Stomach (tissue), 9 donors: ENCODE results near the gene CDH15. TPM values are rescaled to one million over a fixed set of nuclear protein-coding genes. Genes with fewer than 3 reads are reported as not detected.

Experiments used
- DNase-seq, 2 donors: peaks; one replicate each; pipeline versions ENCODE4 v3.0.0 to v3.0.0-alpha.2; 2013 to 2019
- H3K27ac ChIP-seq, 5 donors: fragments of 200-600 bp in 4 of 5; sonication (generic) in 4 of 5; one replicate each; pipeline ENCODE4 v1.5.1; 2013 to 2019; ENCODE audit warnings: mild to moderate bottlenecking in 1 of 5, moderate library complexity in 1 of 5
- H3K27me3 ChIP-seq, 3 donors: fragments of 200-600 bp; sonication (generic); one replicate each; pipeline ENCODE4 v1.5.1; 2017 to 2019; ENCODE audit warnings: mixed run types in 1 of 3
- H3K36me3 ChIP-seq, 4 donors: fragments of 200-600 bp; sonication (generic); 1 replicate in 3 of 4; 2 replicates in 1 of 4; pipeline ENCODE4 v1.5.1; 2016 to 2019
- H3K4me1 ChIP-seq, 4 donors: fragments of 200-600 bp; sonication (generic); one replicate each; pipeline ENCODE4 v1.5.1; 2016 to 2019
- H3K4me3 ChIP-seq, 4 donors: fragments of 200-600 bp; sonication (generic) in 3 of 4; one replicate each; pipeline ENCODE4 v1.5.1; 2016 to 2019; ENCODE audit warnings: mild to moderate bottlenecking in 1 of 4
- H3K9me3 ChIP-seq, 4 donors: fragments of 200-600 bp; sonication (generic); one replicate each; pipeline ENCODE4 v1.5.1; 2016 to 2019
- EP300 ChIP-seq: sonication (generic); formaldehyde crosslinking; IDR thresholded peaks from one replicate; pipeline ENCODE4 v1.6.1; 2017; ENCODE audit warnings: antibody characterized with exemption
- POLR2A ChIP-seq, 4 donors: fragments of 450-650 bp; IDR thresholded peaks; one replicate each; pipeline ENCODE4 v1.6.1; 2016; ENCODE audit warnings: antibody characterized with exemption in 4 of 4, control low read depth in 2 of 4, mild to moderate bottlenecking in 1 of 4, moderate library complexity in 1 of 4
- POLR2AphosphoS5 ChIP-seq, 3 donors: sonication (generic); formaldehyde crosslinking; IDR thresholded peaks; one replicate each; pipeline ENCODE4 v1.6.1; 2016; ENCODE audit warnings: antibody characterized with exemption in 3 of 3
- WGBS, 5 donors: extraction: QIAGEN DNeasy Blood & Tissue Kit in 3 of 5; methylation state at CpG; one replicate each; pipeline versions ENCODE4 v1.1.5 to v1.1.7; 2013 to 2018; 5-methylcytosine and 5-hydroxymethylcytosine counted together
- intact Hi-C: fragments of 100-400 bp; cut with DNase I; formaldehyde crosslinking; loops from one replicate; pipeline ENCODE4 v1.15.1; 2023; ENCODE audit warnings: low total_unique reads
- polyA plus RNA-seq, 3 donors: library from polyadenylated mRNA; stranded (reverse); fragments of 200-250 nt; gene quantifications; one replicate each; pipeline ENCODE4 v1.2.3, GENCODE V29; 2013
- total RNA-seq, 5 donors: library from RNA; depleted of rRNA; stranded (reverse); fragments of >200 nt; gene quantifications; one replicate each; pipeline versions ENCODE4 v1.1.0 to v1.2.3, GENCODE V29; 2014 to 2016
- TF ChIP-seq, protein P1 (sequence below), 7 experiments: fragments of 450-650 bp in 4 of 7; fragments of 200-600 bp in 3 of 7; sonication (generic) in 3 of 7; IDR thresholded peaks; one replicate each; pipeline ENCODE4 v1.5.1; 2016 to 2019; ENCODE audit warnings: antibody characterized with exemption in 7 of 7, control low read depth in 2 of 7, mild to moderate bottlenecking in 1 of 7
- donor health status: healthy with polysubstance abuse.
- donor health status: Bipolar disorder and iron deficiency.
- donor health status: healthy.

The CDH15 gene
- total and polyA plus RNA-seq, 8 donors, result 0.20 to 0.31 TPM; not detected in 6

DNA sequence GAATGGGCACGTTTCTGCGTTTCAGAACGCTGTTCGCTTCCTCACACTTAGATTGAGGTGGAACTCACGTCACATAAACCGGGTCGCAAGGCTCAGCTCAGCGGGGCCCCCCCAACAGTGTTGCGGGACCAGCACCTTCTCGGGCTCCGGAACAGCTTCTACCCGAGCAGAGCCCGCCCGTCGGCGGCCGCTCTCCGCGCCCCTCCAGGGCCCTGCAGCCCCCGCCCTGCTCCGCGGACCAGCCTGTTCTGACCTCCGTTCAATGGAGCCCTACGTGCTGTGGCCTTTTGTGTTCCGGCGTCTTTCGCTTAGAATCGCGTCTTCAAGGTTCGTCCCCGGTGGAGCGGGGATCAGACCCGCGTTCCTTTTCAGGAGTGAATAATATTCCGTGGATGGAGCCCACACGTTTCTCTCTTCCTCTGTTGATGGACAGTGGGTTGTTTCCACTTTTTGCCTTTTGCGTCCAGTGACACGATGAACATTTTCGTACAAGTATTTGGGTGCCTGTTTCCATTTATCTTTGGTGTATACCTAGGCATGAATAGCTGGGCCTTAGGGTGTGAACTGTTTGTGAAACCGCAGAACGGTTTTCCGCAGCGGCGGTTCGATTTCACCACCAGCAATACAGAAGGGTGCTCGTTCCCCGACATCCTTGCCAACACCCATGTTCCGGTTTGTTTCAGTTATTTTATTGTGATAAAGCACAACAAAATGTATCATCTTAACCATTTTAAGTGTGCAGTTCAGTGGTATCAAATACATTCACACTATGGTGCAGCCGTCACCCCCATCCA lies 31.1 kb downstream of the CDH15 start:
- no peak overlapping the region for H3K27ac ChIP-seq
- 41 to 61% (median 49%) methylated on average over 38 to 49 of the region's 49 CpGs for WGBS, 5 donors
- peaks cover 6 to 89% (median 48%) of the 10 kb centered on the region in 3 donors for H3K27me3 ChIP-seq
- H3K4me1 ChIP-seq, result peaks cover 11 to 29% (median 24%) of the 10 kb centered on the region in 4 donors
- intact Hi-C loops, result no loop called here
- DNase-seq, result no peak
- peak overlapping the region; percentile 34 to 45 (median 43) for H3K4me3 ChIP-seq
- TF ChIP-seq, protein P1, sequence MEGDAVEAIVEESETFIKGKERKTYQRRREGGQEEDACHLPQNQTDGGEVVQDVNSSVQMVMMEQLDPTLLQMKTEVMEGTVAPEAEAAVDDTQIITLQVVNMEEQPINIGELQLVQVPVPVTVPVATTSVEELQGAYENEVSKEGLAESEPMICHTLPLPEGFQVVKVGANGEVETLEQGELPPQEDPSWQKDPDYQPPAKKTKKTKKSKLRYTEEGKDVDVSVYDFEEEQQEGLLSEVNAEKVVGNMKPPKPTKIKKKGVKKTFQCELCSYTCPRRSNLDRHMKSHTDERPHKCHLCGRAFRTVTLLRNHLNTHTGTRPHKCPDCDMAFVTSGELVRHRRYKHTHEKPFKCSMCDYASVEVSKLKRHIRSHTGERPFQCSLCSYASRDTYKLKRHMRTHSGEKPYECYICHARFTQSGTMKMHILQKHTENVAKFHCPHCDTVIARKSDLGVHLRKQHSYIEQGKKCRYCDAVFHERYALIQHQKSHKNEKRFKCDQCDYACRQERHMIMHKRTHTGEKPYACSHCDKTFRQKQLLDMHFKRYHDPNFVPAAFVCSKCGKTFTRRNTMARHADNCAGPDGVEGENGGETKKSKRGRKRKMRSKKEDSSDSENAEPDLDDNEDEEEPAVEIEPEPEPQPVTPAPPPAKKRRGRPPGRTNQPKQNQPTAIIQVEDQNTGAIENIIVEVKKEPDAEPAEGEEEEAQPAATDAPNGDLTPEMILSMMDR (IDR thresholded peaks at IDR 0.05), result no peak
- no peak for TF ChIP-seq POLR2A (IDR thresholded peaks at IDR 0.05)
- no peak for TF ChIP-seq EP300
- TF ChIP-seq POLR2AphosphoS5 (IDR thresholded peaks at IDR 0.05), result no peak
- peaks cover 0 to 7% (median 3%) of the 10 kb centered on the region in 4 donors for H3K9me3 ChIP-seq
- H3K36me3 ChIP-seq, result no peaks in the 10 kb centered on the region

GRCh38 chr16:89207993-89208392 lies 36.4 kb downstream of the CDH15 start:
- peaks cover 0 to under 1% (median 0%) of the 10 kb centered on the region in 4 donors for H3K9me3 ChIP-seq
- peaks cover 0 to 56% (median 2%) of the 10 kb centered on the region in 3 donors for H3K27me3 ChIP-seq
- no peak overlapping the region for H3K27ac ChIP-seq
- H3K4me1 ChIP-seq, result peaks cover 0 to 4% (median 0%) of the 10 kb centered on the region in 4 donors
- no peak for DNase-seq
- H3K4me3 ChIP-seq, result no peak overlapping the region
- no peaks in the 10 kb centered on the region for H3K36me3 ChIP-seq
- TF ChIP-seq, protein P1 (IDR thresholded peaks at IDR 0.05), result no peak
- TF ChIP-seq EP300 (no peak), POLR2A (IDR thresholded peaks at IDR 0.05) (no peak), POLR2AphosphoS5 (IDR thresholded peaks at IDR 0.05) (no peak)
- 87 to 97% (median 94%) methylated on average over 4 of the region's 4 CpGs for WGBS, 5 donors
- intact Hi-C loops, result no loop called here

DNA sequence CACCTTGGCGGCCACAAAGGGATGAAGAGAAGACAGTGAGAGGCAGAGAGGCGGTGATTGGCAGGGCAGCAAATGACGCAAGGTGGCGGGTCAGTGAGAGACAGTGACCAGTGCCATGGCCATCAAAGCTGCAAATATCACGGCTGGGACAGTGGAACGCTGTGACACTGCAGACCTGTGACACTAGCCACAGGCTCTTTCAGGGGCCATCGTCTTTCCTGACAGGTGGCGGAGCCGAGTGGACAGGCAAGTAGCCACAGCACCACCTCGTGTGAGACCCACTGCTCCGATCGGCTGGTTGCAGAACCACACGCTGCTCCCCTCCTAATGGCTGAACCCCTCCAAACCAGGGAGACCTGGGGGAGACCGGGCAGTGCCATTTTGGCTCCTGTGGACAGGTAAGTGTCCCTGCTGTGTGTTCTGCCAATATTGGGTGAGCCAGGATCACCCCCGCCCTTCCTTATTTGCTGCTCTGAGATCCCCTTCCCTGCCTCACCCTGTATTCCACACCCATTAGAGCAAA lies 38.0 kb downstream of the CDH15 start:
- 52 to 61% (median 59%) methylated on average over 14 to 15 of the region's 15 CpGs for WGBS, 5 donors
- H3K4me1 ChIP-seq, result peaks cover 0 to 4% (median 0%) of the 10 kb centered on the region in 4 donors
- no peak overlapping the region for H3K4me3 ChIP-seq
- H3K36me3 ChIP-seq, result no peaks in the 10 kb centered on the region
- peaks cover 0 to 40% (median 0%) of the 10 kb centered on the region in 3 donors for H3K27me3 ChIP-seq
- intact Hi-C loops, result loop anchor here (10.0 kb wide), 1 partner anchor 475 kb away; no protein-coding TSS in a partner anchor
- TF ChIP-seq, protein P1 (IDR thresholded peaks at IDR 0.05), result no peak
- no peak for TF ChIP-seq EP300
- no peak for TF ChIP-seq POLR2AphosphoS5 (IDR thresholded peaks at IDR 0.05)
- no peak for TF ChIP-seq POLR2A (IDR thresholded peaks at IDR 0.05)
- H3K9me3 ChIP-seq, result no peaks in the 10 kb centered on the region
- no peak for DNase-seq
- no peak overlapping the region for H3K27ac ChIP-seq

- peaks cover 0 to 5% (median 4%) of the 10 kb centered on the region in 4 donors for H3K4me1 ChIP-seq
- no peak overlapping the region for H3K27ac ChIP-seq
- DNase-seq, result no peak
- H3K4me3 ChIP-seq, result no peak overlapping the region
- intact Hi-C loops, result loop anchor here (10.0 kb wide), 1 partner anchor 476 kb away; no protein-coding TSS in a partner anchor
- no peaks in the 10 kb centered on the region for H3K36me3 ChIP-seq
- H3K27me3 ChIP-seq, result peaks cover 0 to 33% (median 0%) of the 10 kb centered on the region in 3 donors
- H3K9me3 ChIP-seq, result no peaks in the 10 kb centered on the region
- WGBS, 5 donors, result 65 to 75% (median 71%) methylated on average over 10 to 11 of the region's 11 CpGs
- TF ChIP-seq, protein P1 (IDR thresholded peaks at IDR 0.05), result no peak
Measured at GRCh38 chr16:89210165-89210903, 38.8 kb downstream of the CDH15 start.
